NOMO-1 (cell line): ENCODE measurements around the gene CBFA2T3.

Source experiments
- DNase-seq, 2 experiments: peaks; one replicate each; lab custom pipeline; 2025; ENCODE audit not compliant: unreplicated experiment in 2 of 2; lab: John Stamatoyannopoulos, UW

Gene CBFA2T3

DNA sequence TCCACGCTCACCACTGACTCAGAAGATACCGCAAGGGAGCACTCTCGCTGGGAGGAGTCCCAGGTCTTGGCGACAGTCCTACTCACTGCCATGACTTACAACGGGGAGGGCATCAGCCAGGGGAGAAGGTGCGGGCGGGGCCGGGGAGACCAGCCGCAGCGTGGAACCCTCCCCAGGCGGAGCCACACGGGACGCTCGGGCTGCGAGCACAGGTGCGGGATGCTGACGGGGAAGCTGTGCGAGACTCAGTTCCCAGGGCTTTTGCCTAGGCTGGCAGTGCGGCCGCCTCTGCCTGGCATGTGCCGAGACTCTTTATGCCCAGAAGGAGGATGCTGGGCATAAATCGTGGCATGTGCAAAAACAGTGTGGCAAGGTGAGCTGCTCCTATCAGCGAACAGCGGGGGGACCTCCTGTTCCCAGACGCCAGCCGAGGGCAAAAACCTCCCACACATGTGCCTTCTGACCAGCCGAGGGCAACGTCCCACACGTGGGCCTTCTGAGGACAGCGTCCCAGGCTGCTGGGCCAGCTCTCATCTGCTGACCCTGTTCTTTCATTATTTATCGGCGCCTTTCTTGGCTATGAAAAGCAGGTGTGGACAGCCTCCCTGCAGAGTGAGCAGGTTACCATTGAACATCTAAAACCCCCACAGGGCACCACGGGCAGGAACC lies 126.3 kb downstream of the CBFA2T3 start:
- no peak for DNase-seq

- DNase-seq = no peak
Measured at GRCh38 chr16:88848557-88848956, 128.4 kb downstream of the CBFA2T3 start.

DNA sequence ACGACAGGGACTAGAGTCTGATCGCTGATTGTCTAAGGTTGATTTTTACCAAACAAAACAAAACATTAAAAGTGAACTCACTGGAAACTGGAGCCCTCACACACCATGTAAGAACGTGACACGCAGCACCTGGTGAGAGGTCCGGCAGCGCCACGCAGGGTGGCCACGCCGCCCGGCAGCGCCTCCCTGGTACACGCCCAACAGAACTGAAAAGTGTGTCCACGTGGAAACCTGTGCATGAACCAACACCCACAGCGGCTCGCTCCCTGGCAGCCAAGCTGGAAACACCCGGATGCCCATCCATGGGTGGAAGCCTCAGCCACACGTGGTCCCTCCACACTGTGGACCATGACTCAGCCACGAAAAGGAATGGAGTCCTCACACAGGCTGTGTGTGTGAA lies 129.4 kb downstream of the CBFA2T3 start:
- no peak for DNase-seq

GRCh38 chr16:88846088-88846487 lies 130.9 kb downstream of the CBFA2T3 start:
- DNase-seq = no peak

DNA sequence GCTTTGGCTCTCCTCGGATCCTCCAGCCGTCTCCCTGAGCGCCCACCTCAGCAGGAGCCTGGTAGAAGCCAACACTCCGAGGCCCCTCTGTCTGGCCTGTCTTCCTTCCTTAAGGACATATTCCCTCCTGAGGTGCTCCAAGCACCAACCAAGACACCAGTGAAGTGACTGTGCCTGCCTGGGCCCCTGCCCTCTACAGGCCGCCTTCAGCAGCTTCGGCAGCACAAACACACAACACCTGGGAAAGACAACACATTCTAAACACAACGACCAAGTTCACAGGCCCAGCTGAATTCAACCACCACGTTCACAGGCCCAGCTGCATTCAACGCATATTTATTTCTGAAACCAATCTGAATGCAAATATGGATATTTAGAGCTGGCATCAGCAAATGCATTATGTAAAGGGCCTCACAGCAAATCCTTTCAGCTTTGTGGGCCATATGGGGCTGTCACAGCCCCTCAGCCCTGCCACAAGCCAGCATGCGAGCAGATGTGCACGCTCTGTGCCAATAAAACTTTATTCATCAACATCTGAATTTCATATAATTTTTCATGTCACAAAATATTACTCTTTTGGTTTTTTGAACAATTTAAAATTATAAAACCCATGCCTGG lies 132.5 kb downstream of the CBFA2T3 start:
- no peak for DNase-seq

DNA sequence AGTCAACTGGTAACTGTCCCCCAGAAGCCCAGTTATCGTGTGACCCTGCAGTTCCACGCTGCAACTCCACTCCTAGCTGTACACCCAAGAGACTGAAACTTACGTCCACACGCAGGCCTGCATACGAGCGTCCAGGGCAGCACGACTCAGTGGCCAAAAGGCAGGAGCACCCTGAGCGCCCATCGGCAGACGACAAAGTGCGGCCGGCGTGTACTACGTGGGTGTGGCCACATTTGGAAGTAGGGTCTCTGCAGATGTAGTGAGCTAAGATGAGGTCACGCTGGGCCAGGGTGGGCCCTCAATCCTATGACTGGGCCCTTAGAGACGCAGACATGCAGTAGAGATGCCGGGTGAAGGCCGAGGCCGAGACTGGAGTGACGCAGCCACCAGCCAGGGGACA lies 133.8 kb downstream of the CBFA2T3 start:
- DNase-seq = no peak

DNA sequence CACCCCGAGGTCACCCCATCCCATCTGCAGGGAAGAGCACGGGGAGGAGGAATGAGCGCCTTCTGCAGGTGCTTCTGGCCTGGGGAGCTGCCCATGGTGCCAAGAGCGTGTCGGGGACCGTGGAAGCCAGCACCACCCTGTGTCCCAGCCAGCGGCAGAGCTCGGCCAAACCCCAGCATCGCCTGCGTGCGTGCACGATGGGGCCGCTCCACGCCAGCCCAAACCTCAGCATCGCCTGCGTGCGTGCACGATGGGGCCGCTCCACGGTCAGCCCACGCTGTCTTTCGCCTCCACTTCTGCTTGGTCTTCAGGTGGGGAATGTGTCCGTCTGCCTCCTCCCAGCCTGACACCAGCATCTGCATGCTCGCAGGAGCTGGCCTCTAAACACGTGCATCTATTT lies 134.2 kb downstream of the CBFA2T3 start:
- DNase-seq = no peak

DNA sequence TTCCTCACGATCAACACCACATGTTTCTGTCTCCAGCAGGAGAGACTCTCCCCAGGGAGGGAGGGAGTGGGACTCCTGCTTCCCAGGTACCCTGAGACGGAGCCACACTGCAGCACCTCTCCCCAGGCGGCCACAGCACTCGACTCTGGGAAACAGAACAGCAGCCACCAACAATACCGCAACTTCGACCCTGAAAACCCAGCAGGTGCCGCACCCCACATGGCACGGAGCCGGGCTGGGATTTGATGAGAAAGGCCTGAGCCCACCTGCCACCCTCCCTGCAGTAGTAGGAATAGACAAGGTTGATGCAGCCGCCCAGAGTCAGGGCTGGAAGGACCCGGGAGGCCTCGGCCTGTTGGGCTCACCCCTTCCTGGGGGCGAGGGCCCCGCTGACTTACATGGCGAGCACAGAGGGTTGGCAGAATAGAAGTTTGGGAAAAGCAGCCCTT lies 134.7 kb downstream of the CBFA2T3 start:
- no peak for DNase-seq

DNA sequence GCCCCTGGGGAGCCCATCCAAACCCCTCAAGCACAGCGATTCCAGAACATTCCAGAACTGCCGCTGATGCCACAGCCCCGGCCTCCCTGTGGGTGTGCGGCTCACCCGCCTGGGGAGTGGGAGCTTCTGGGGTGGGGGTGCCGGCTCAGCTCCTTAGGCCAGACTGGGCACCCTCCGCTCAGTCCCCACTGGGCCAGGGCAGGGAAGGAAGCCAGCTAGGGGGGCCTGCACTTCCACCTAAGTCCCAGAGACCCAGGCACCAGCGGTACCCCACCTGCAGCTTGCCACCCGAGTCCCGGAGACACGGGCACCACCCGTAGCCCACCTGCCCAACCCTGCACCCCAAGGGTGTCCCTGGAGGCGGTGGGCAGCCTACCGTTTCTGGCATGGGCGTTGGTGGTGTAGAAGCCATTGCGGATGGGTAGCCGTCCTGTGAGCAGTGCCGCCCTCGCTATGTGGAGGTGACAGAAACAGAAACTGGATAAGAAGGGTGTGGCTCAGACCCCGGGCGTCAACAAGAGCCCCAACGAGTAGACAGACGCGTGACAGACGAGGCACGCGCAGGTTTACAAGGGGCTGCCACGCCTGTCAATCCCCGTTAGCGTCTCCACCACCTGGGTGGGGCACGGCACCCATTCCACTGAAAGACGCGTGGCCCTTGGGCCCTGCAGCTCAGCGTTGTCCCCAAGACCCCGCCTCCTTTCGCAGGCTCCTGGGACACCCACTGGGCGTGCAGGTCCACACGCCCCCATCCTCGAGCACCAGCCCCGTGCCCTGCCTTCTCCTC lies 135.3 kb downstream of the CBFA2T3 start:
- no peak for DNase-seq

DNA sequence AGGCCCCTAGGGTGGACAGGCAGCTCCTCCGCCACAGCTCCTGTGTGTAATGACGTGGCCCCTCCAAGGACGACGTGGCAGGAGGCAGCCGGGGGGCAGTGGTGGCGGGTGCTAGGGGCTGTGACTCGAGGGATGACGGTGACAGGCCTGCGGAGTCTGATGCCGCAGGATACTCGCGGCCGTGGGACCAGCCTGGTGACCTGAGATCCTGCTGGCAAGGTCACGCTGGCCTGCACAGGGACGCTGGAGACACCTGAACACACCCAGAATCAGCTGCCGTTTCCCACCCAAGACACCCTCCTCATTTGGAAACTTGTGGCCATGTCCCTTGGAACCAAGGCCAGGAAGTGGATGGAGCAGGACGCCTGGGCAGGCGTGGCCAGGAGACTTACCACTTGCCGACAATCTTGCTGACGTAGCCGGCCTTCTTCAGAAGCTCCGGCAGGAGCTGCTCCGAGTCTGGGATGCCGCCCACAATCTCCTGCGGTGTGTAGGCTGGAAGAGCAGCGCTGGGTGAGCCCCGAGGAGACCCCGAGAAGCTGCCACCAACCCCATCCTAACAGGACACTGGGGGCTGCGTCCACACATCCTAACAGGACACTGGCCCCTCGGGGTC lies 136.3 kb downstream of the CBFA2T3 start:
- DNase-seq = no peak

DNA sequence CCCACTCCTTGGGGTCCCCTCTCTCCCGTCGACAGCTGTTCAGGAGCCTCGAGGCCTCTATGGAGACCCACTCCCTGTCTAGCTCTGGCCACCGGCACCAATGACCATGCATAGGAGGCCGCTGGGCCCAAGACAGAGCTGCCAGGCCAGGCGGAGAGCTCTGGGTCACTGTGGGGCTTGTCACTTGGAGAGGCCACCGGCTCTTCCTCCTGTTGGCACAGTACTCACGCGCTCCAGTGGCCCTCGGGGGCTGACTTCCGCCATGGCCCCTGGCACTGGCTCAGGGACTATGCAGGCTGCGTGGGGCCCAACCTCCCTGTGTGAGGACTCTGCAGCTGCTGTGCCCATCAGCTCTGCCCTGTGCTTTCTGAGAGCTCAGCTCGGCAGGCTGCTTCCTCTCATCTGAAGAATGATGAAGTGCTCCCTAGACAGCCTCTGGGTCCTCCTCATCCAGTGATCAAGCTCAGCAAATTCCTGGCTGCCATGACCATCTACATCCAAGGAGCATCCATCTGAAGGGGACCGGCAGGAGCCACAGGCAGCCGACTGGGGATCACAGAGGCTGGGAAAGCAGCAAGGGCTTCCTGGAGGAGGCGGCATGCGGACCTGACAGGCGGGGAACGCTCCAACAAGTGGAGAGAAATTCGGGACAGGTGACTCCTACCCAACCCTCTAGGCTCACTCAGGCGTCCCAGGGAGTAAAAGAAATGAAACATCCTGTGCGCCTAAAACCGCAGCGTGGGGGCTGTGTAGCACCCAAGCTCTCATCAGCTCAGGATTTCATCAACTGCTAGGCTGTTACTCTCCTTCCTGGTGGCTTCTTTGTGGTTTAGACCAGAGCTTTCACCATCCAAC lies 137.0 kb downstream of the CBFA2T3 start:
- peak; percentile 61 to 65 for DNase-seq

- no peak for DNase-seq
Measured at GRCh38 chr16:88839026-88839529, 137.9 kb downstream of the CBFA2T3 start.

- no peak for DNase-seq
Measured at GRCh38 chr16:88838566-88838965, 138.4 kb downstream of the CBFA2T3 start.

- DNase-seq = no peak
Measured at GRCh38 chr16:88837806-88838205, 139.2 kb downstream of the CBFA2T3 start.

GRCh38 chr16:88836791-88837190 lies 140.2 kb downstream of the CBFA2T3 start:
- no peak for DNase-seq

DNA sequence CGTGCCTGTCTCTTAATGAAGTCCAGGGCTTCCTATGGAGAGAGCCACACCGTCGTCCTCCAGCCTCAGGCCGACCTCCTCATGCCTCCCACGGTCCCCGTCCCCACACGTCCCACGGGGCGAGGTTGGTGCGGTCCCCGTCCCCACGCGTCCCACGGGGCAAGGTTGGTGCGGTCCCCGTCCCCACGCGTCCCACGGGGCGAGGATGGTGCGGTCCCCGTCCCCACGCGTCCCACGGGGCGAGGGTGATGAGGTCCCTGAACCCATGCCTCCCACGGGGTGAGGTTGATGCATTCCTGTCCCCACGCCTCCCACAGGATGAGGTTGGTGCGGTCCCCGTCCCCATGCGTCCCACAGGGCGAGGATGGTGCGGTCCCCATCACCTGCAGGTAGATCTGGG lies 141.2 kb downstream of the CBFA2T3 start:
- DNase-seq = no peak

- no peak for DNase-seq
Measured at GRCh38 chr16:88835383-88835782, 141.6 kb downstream of the CBFA2T3 start.

- no peak for DNase-seq
Measured at GRCh38 chr16:88834670-88835069, 142.3 kb downstream of the CBFA2T3 start.

DNA sequence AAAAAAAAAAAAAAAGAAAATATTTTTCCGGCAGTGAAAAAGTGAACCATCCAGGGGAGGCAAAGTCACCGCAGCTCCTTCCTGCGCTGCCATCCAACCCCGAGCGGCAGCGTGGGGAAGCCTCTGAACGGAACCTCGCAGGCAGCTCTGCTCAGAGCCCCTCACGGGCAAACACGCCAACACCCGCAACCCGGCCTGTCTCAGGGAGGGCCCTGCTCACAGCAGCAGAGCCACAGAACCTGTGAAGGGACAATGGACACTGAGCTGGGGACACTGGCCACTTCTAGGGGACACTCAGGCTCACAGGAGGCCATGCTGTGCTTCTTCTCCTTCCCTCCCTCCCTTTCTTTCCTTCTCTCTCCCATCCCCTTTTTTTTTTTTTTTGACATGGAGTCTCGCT lies 143.9 kb downstream of the CBFA2T3 start:
- no peak for DNase-seq

DNA sequence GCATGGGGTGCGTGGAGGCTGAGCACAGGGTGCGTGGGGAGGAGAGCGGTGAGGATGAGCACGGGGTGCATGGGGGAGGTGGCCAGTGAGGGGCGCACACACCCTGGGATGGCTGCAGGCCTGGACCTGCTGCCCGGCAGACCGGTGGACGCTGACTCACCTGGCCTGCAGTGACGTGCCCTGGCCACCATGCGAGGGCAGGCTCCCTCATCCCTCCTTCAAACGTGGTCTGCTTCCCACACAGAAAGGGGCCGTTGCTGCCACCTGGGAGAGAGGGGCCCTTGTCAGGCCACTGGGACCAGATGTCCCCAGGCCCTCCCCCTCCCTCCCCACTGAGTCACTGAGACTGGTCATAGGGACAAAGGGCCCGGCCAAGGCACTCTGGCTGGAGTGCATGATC lies 145.2 kb downstream of the CBFA2T3 start:
- no peak for DNase-seq
